Esophagus squamous epithelium (tissue), 4 donors: Measurements from ENCODE around the gene TIMP2.

Source experiments
- POLR2A ChIP-seq, 4 donors: fragments of 450-650 bp; IDR thresholded peaks; one replicate each; pipeline ENCODE4 v1.6.1; 2017; ENCODE audit warnings: antibody characterized with exemption in 4 of 4, mild to moderate bottlenecking in 4 of 4, moderate library complexity in 3 of 4
- TF ChIP-seq, protein P1 (sequence below), 6 experiments: fragments of 450-650 bp in 4 of 6; fragments of 200-600 bp in 2 of 6; sonication (generic) in 2 of 6; IDR thresholded peaks; one replicate each; pipeline ENCODE4 v1.5.1; 2016 to 2019; ENCODE audit warnings: antibody characterized with exemption in 6 of 6, mild to moderate bottlenecking in 4 of 6, moderate library complexity in 4 of 6

DNA sequence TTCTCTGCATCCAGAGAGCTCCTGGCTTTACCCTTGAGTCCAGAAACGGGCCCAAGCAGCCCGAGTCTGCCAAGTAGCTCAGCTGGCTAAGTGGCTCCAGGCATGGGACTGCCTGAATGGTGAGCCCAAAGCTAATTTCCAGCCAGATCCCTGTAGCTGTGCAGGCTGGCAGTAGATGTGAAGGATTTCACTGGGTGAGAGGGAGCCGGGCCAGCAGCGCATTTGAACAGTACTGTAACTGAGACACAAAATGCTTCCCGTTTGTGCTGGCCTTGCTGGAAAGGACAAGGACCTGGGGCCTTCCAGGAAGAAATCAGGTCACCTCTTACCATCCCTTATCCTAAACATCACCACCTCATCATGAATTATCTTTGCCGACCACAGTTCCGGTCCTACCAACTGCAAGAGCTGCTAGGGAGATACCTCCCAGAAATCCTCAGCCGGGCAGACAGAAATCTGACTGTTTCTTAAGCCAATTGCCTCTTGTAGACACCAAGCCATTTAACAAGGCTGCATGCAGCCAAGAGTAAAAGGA, 3.7 kb downstream of the TIMP2 start:
- no peak for TF ChIP-seq POLR2A (IDR thresholded peaks at IDR 0.05)
- TF ChIP-seq, protein P1, sequence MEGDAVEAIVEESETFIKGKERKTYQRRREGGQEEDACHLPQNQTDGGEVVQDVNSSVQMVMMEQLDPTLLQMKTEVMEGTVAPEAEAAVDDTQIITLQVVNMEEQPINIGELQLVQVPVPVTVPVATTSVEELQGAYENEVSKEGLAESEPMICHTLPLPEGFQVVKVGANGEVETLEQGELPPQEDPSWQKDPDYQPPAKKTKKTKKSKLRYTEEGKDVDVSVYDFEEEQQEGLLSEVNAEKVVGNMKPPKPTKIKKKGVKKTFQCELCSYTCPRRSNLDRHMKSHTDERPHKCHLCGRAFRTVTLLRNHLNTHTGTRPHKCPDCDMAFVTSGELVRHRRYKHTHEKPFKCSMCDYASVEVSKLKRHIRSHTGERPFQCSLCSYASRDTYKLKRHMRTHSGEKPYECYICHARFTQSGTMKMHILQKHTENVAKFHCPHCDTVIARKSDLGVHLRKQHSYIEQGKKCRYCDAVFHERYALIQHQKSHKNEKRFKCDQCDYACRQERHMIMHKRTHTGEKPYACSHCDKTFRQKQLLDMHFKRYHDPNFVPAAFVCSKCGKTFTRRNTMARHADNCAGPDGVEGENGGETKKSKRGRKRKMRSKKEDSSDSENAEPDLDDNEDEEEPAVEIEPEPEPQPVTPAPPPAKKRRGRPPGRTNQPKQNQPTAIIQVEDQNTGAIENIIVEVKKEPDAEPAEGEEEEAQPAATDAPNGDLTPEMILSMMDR (IDR thresholded peaks at IDR 0.05): no peak
